GM12878 (cell line): ENCODE data around the gene TAX1BP3. TPM values are rescaled to one million over a fixed set of nuclear protein-coding genes. Genes with fewer than 3 reads are reported as not detected.

Experiments
- ATAC-seq: fragments of 200-7000 bp; cut with Tn5 transposase; 3 replicates; pipeline ENCODE4 v1.9.1; 2020; ENCODE audit warnings: mild to moderate bottlenecking, moderate library complexity
- BruUV-seq: library from RNA; stranded (reverse); fragments of 400-500 nt; replicated peaks from 2 replicates; lab custom pipeline; 2021; lab: Mats Ljungman, UMichigan
- CTCF ChIA-PET: fragments of 300-600 bp; sonication (Branson Sonifier 250); formaldehyde crosslinking; extraction: SDS; loops from one replicate; lab custom pipeline; 2021; ENCODE audit warnings: inconsistent platforms; lab: Yijun Ruan, JAX
- POLR2A ChIA-PET: fragments of 350-600 bp; formaldehyde crosslinking; extraction: SDS; loops from one replicate; lab custom pipeline; 2021; ENCODE audit warnings: inconsistent platforms; lab: Charles Lee
- RAD21 ChIA-PET: fragments of 300-600 bp; sonication (Branson Sonifier 250); formaldehyde crosslinking; loops from one replicate; lab custom pipeline; 2023; ENCODE audit warnings: antibody characterized with exemption; ENCODE audit not compliant: unreplicated experiment; lab: Charles Lee
- SMC1A ChIA-PET: fragments of 300-600 bp; sonication (Branson Sonifier 250); formaldehyde crosslinking; loops from one replicate; lab custom pipeline; 2023; ENCODE audit not compliant: unreplicated experiment, uncharacterized antibody; lab: Charles Lee
- DNase-seq: peaks from one replicate; pipeline ENCODE4 v3.0.0-alpha.2; 2011; ENCODE audit warnings: low read depth, low spot score
- FAIRE-seq: peaks from 3 replicates; lab custom pipeline; 2011; peaks lifted over from hg19 to GRCh38; lab: Jason Lieb, UNC
- H2AFZ ChIP-seq: 2 replicates; pipeline ENCODE4 v1.6.0; 2011; ENCODE audit warnings: low read depth, low read length, control low read depth; ENCODE audit not compliant: control insufficient read depth
- H3K27ac ChIP-seq: 2 replicates; pipeline ENCODE4 v1.5.1; 2011; ENCODE audit warnings: control low read depth; ENCODE audit not compliant: control insufficient read depth, insufficient read depth
- H3K27me3 ChIP-seq, 2 experiments: replicated peaks in 1 of 2; 2 replicates each; pipeline versions ENCODE4 v1.6.0 to v1.6.1; 2011; ENCODE audit warnings: low read length in 1 of 2; ENCODE audit not compliant: control insufficient read depth in 2 of 2, insufficient read depth in 2 of 2
- H3K36me3 ChIP-seq, 2 experiments: 2 replicates each; pipeline ENCODE4 v1.5.1; 2011; ENCODE audit warnings: low read length in 1 of 2; ENCODE audit not compliant: control insufficient read depth in 2 of 2, insufficient read depth in 2 of 2
- H3K4me1 ChIP-seq: 2 replicates; pipeline ENCODE4 v1.6.1; 2011; ENCODE audit warnings: mild to moderate bottlenecking, low read length, moderate library complexity, mixed read lengths; ENCODE audit not compliant: control insufficient read depth, insufficient read depth
- H3K4me2 ChIP-seq: 2 replicates; pipeline ENCODE4 v1.6.0; 2011; ENCODE audit warnings: control low read depth; ENCODE audit not compliant: control insufficient read depth, insufficient read depth
- H3K4me3 ChIP-seq: fragments of 200-600 bp; sonication (generic); 2 replicates; pipeline ENCODE4 v1.5.1; 2016
- H3K79me2 ChIP-seq: 2 replicates; pipeline ENCODE4 v1.6.0; 2011; ENCODE audit warnings: low read length; ENCODE audit not compliant: control insufficient read depth, insufficient read depth
- H3K9ac ChIP-seq: 2 replicates; pipeline ENCODE4 v1.8.0; 2011; ENCODE audit warnings: low read length, control low read depth, mixed read lengths; ENCODE audit not compliant: control insufficient read depth, insufficient read depth
- H3K9me3 ChIP-seq: replicated peaks from 3 replicates; pipeline ENCODE4 v1.5.1; 2011; ENCODE audit warnings: mild to moderate bottlenecking, low read length; ENCODE audit not compliant: control insufficient read depth, insufficient read depth
- H4K20me1 ChIP-seq: 2 replicates; pipeline ENCODE4 v1.6.0; 2011; ENCODE audit not compliant: control insufficient read depth, insufficient read depth
- ATF7 ChIP-seq: fragments of 450-650 bp; IDR thresholded peaks from 2 replicates; pipeline ENCODE4 v1.6.1; 2016; ENCODE audit warnings: low read depth, mild to moderate bottlenecking
- GABPA ChIP-seq: IDR thresholded peaks from 2 replicates; pipeline ENCODE4 v1.6.1; 2014; ENCODE audit warnings: antibody characterized with exemption, low read depth, mild to moderate bottlenecking, inconsistent platforms
- LARP7 ChIP-seq: fragments of 450-650 bp; IDR thresholded peaks from 2 replicates; pipeline ENCODE4 v1.6.1; 2017; ENCODE audit warnings: mild to moderate bottlenecking
- NKRF ChIP-seq: fragments of 450-650 bp; conservative IDR thresholded peaks from 2 replicates; pipeline ENCODE4 v1.6.1; 2017; ENCODE audit warnings: mild to moderate bottlenecking, moderate library complexity
- PAX5 ChIP-seq: IDR thresholded peaks from 2 replicates; pipeline ENCODE4 v1.6.1; 2011; ENCODE audit warnings: low read depth, low read length, borderline replicate concordance
- RAD21 ChIP-seq: IDR thresholded peaks from 2 replicates; pipeline ENCODE4 v1.6.1; 2011; ENCODE audit warnings: mild to moderate bottlenecking, low read depth, low read length, moderate library complexity; ENCODE audit not compliant: insufficient read depth
- RELB ChIP-seq: fragments of 450-650 bp; IDR thresholded peaks from 2 replicates; pipeline ENCODE4 v1.6.1; 2017; ENCODE audit warnings: low read depth, mild to moderate bottlenecking, moderate library complexity
- WGBS: methylation state at CpG from one replicate; pipeline ENCODE4 v1.1.6; 2016; ENCODE audit warnings: low lambda C conversion rate; ENCODE audit not compliant: insufficient replicate concordance, insufficient coverage; ENCODE audit errors: missing lambda C conversion rate; 5-methylcytosine and 5-hydroxymethylcytosine counted together
- in situ Hi-C: fragments of 300-500 bp; cut with MboI; formaldehyde crosslinking; loops from 9 replicates; pipeline ENCODE4 v1.14.3; 2018; ENCODE audit warnings: mixed read lengths
- intact Hi-C: fragments of 100-400 bp; cut with micrococcal nuclease; formaldehyde crosslinking; loops from one replicate; pipeline ENCODE4 v1.14.2; 2022; ENCODE audit not compliant: unreplicated experiment
- polyA plus RNA-seq, 11 experiments: library from polyadenylated mRNA; depleted of rRNA in 4 of 11; unstranded in 6 of 11; stranded (reverse) in 5 of 11; fragments of >200 nt; fragmentation: Nextera tagmentation in 4 of 11; fragmentation: Illumina TruSeq in 1 of 11; extraction: Ambion mirVana in 4 of 11; extraction: Trizol in 1 of 11; gene quantifications; 1 replicate in 1 of 11; 2 replicates in 10 of 11; pipeline versions ENCODE4 v1.2.1 to v1.2.3, GENCODE V29; 2011 to 2016; ENCODE audit warnings: inconsistent platforms in 2 of 11, missing spikeins in 2 of 11, low read depth in 1 of 11
- total RNA-seq, 4 experiments: library from RNA; depleted of rRNA in 3 of 4; stranded (reverse); fragments of >200 nt in 3 of 4; fragmentation: Illumina TruSeq in 1 of 4; extraction: Trizol in 1 of 4; gene quantifications; 2 replicates each; pipeline versions ENCODE4 v1.2.1 to v1.2.3, GENCODE V29; 2013 to 2021

The TAX1BP3 gene
- total and polyA plus RNA-seq, 10 of the 15 experiments (the other 5 are each of a cell fraction or from before 2014, with no cell fraction given), result 1.00 to 40.4 (median 15.4) TPM

GRCh38 chr17:3669085-3669347, 638 bp upstream of the TAX1BP3 start:
- Histone ChIP-seq H4K20me1 (no peaks in the 10 kb centered on the region), H3K27me3 (no peaks in the 10 kb centered on the region), H3K4me3 (peak overlapping the region; percentile 84), H2AFZ (peak overlapping the region; percentile 96), H3K36me3 (no peaks in the 10 kb centered on the region), H3K9ac (peak overlapping the region; percentile 98), H3K4me1 (peaks cover 8% of the 10 kb centered on the region), H3K27ac (peak overlapping the region; percentile 86), H3K9me3 (no peaks in the 10 kb centered on the region), H3K79me2 (peaks cover 20% of the 10 kb centered on the region), H3K4me2 (peak overlapping the region; percentile 97)
- RAD21 ChIA-PET, result no interaction called here
- CTCF ChIA-PET, result interaction anchor here (1.0 kb wide), 1 partner anchor 33 kb away, joined by 4 read pairs; the partner anchor contains the start of genes CTNS and SHPK
- intact Hi-C loops, result loop anchor here (10.0 kb wide), 1 partner anchor 114 kb away; the partner anchor contains the start of gene TRPV3
- POLR2A ChIA-PET, result no interaction called here
- SMC1A ChIA-PET, result no interaction called here
- peak; percentile 73; the same call in 1 of the 2 replicates for TF ChIP-seq LARP7
- no peak for TF ChIP-seq GABPA
- no peak for TF ChIP-seq ATF7
- TF ChIP-seq RELB, result peak; percentile 14; the same call in 1 of the 2 replicates
- TF ChIP-seq NKRF, result 0 out of 2 replicates have a peak, but pooled peaks have one; percentile 4
- no peak for TF ChIP-seq PAX5
- TF ChIP-seq RAD21, result no peak
- no peak for DNase-seq
- in situ Hi-C loops, result no loop called here
- TSS peak; percentile 96 for BruUV-seq
- WGBS, result 2% methylated on average over 32 of the region's 32 CpGs
- ATAC-seq, result peak; percentile 13
- FAIRE-seq, result no peak
